NCI-H1417 (cell line): ENCODE data around the gene TNIP1.
A peak's percentile ranks its signal among the peaks of the same experiment; 100 is the strongest.

ENCODE experiments used
- DNase-seq, 3 experiments: peaks; one replicate each; lab custom pipeline; 2025; lab: John Stamatoyannopoulos, UW

The TNIP1 gene

GRCh38 chr5:151080613-151081430 is at the start of gene TNIP1:
TNIP1 (minus strand) TSS chr5:151081034; CDS start chr5:151065095, 15,939 bp downstream.
- peak; percentile 77 to 88 (median 83) for DNase-seq

- no peak for DNase-seq
Measured at GRCh38 chr5:151130235-151130921, 49.5 kb upstream of the TNIP1 start.

GRCh38 chr5:151128817-151129216 is 48.0 kb upstream of the TNIP1 start:
- DNase-seq: no peak

- no peak for DNase-seq
Measured at GRCh38 chr5:151127926-151128325, 47.1 kb upstream of the TNIP1 start.

GRCh38 chr5:151126199-151126645 is 45.4 kb upstream of the TNIP1 start:
- DNase-seq: peak; percentile 18 to 62 (median 57)

GRCh38 chr5:151125421-151125820 is 44.6 kb upstream of the TNIP1 start:
- DNase-seq: no peak

GRCh38 chr5:151123897-151124751 is 43.3 kb upstream of the TNIP1 start:
- DNase-seq: peak in 2 of 3 experiments; percentile 30 to 52

- no peak for DNase-seq
Measured at GRCh38 chr5:151122828-151123227, 42.0 kb upstream of the TNIP1 start.

- DNase-seq: no peak
Measured at GRCh38 chr5:151121665-151122064, 40.8 kb upstream of the TNIP1 start.

GRCh38 chr5:151121095-151121494 is 40.3 kb upstream of the TNIP1 start:
- DNase-seq: no peak

GRCh38 chr5:151118913-151119575 is 38.2 kb upstream of the TNIP1 start:
- no peak for DNase-seq

GRCh38 chr5:151115272-151115905 is 34.6 kb upstream of the TNIP1 start:
- DNase-seq: peak; percentile 2 to 48 (median 46)

GRCh38 chr5:151113651-151114050 is 32.8 kb upstream of the TNIP1 start:
- no peak for DNase-seq

GRCh38 chr5:151110992-151111391 is 30.2 kb upstream of the TNIP1 start:
- no peak for DNase-seq

- no peak for DNase-seq
Measured at GRCh38 chr5:151110122-151110681, 29.4 kb upstream of the TNIP1 start.

- DNase-seq: no peak
Measured at GRCh38 chr5:151108566-151108965, 27.7 kb upstream of the TNIP1 start.

- no peak for DNase-seq
Measured at GRCh38 chr5:151107738-151108520, 27.1 kb upstream of the TNIP1 start.

- no peak for DNase-seq
Measured at GRCh38 chr5:151107084-151107483, 26.2 kb upstream of the TNIP1 start.

- no peak for DNase-seq
Measured at GRCh38 chr5:151106509-151106908, 25.7 kb upstream of the TNIP1 start.

- no peak for DNase-seq
Measured at GRCh38 chr5:151106043-151106442, 25.2 kb upstream of the TNIP1 start.
